H1 (cell line): ENCODE data around the gene PCDHGA3. TPM values are rescaled to one million over a fixed set of nuclear protein-coding genes. Genes with fewer than 3 reads are reported as not detected.

Source experiments
- CTCF ChIA-PET: fragments of 300-600 bp; sonication (Branson Sonifier 250); formaldehyde crosslinking; loops from one replicate; lab custom pipeline; 2021; ENCODE audit not compliant: partially characterized antibody; lab: Charles Lee
- POLR2A ChIA-PET: fragments of 300-600 bp; sonication (Branson Sonifier 250); formaldehyde crosslinking; loops from one replicate; lab custom pipeline; 2021; ENCODE audit warnings: inconsistent platforms; ENCODE audit not compliant: partially characterized antibody; lab: Charles Lee
- DNase-seq, 2 experiments: peaks; one replicate each; pipeline versions ENCODE4 v3.0.0 to v3.0.0-alpha.2; 2010 to 2022; ENCODE audit warnings: low spot score in 2 of 2, low read depth in 1 of 2, mixed read lengths in 1 of 2
- FAIRE-seq: peaks from 2 replicates; lab custom pipeline; 2011; peaks lifted over from hg19 to GRCh38; lab: Jason Lieb, UNC
- H2AFZ ChIP-seq: 2 replicates; pipeline ENCODE4 v1.8.1; 2012; ENCODE audit warnings: low read length, inconsistent platforms
- H2AK5ac ChIP-seq: 2 replicates; pipeline ENCODE4 v1.6.1; 2013; ENCODE audit warnings: low read depth, low read length
- H2BK120ac ChIP-seq: replicated peaks from 2 replicates; pipeline ENCODE3; 2013; ENCODE audit warnings: low read depth, low read length, inconsistent platforms
- H2BK12ac ChIP-seq: 2 replicates; pipeline ENCODE4 v1.6.1; 2013; ENCODE audit warnings: low read depth, low read length
- H2BK15ac ChIP-seq: 2 replicates; pipeline ENCODE4 v1.6.1; 2013; ENCODE audit warnings: low read length
- H2BK20ac ChIP-seq: 2 replicates; pipeline ENCODE4 v1.6.1; 2013; ENCODE audit warnings: low read length
- H2BK5ac ChIP-seq: 2 replicates; pipeline ENCODE4 v1.6.1; 2013; ENCODE audit warnings: low read depth, low read length
- H3K14ac ChIP-seq: 2 replicates; pipeline ENCODE4 v1.6.1; 2013; ENCODE audit warnings: inconsistent platforms; ENCODE audit not compliant: insufficient read length
- H3K18ac ChIP-seq: 2 replicates; pipeline ENCODE4 v1.6.1; 2013; ENCODE audit warnings: low read length; ENCODE audit errors: extremely low read depth
- H3K23ac ChIP-seq: 2 replicates; pipeline ENCODE4 v1.6.1; 2013; ENCODE audit warnings: inconsistent platforms; ENCODE audit not compliant: insufficient read length
- H3K23me2 ChIP-seq: 2 replicates; pipeline ENCODE4 v1.6.1; 2013; ENCODE audit warnings: low read depth, low read length
- H3K27ac ChIP-seq: 2 replicates; pipeline ENCODE4 v1.6.1; 2011; ENCODE audit warnings: low read depth, low read length, inconsistent platforms
- H3K27me3 ChIP-seq, 4 experiments: replicated peaks in 1 of 4; 1 replicate in 1 of 4; 2 replicates in 3 of 4; pipeline versions ENCODE4 v1.6.1 to v1.8.1; 2011 to 2013; ENCODE audit warnings: low read length in 3 of 4, mild to moderate bottlenecking in 3 of 4, inconsistent platforms in 2 of 4, mixed read lengths in 2 of 4, moderate library complexity in 1 of 4; ENCODE audit not compliant: control insufficient read depth in 3 of 4, insufficient read depth in 3 of 4; ENCODE audit errors: extremely low read depth in 1 of 4
- H3K36me3 ChIP-seq, 4 experiments: 2 replicates each; pipeline versions ENCODE4 v1.6.1 to v1.8.1; 2011 to 2013; ENCODE audit warnings: mild to moderate bottlenecking in 4 of 4, low read length in 3 of 4, moderate library complexity in 2 of 4, control low read depth in 1 of 4, inconsistent platforms in 1 of 4; ENCODE audit not compliant: insufficient read depth in 4 of 4, control insufficient read depth in 2 of 4
- H3K4ac ChIP-seq: replicated peaks from 2 replicates; pipeline ENCODE3; 2013; ENCODE audit warnings: low read length, low read depth, mixed read lengths, inconsistent platforms; ENCODE audit not compliant: insufficient read length
- H3K4me1 ChIP-seq, 4 experiments: replicated peaks in 1 of 4; 1 replicate in 1 of 4; 2 replicates in 3 of 4; pipeline versions ENCODE4 v1.6.1 to v1.8.1; 2011 to 2013; ENCODE audit warnings: low read length in 3 of 4, inconsistent platforms in 2 of 4, mixed read lengths in 1 of 4; ENCODE audit not compliant: insufficient read depth in 4 of 4, control insufficient read depth in 3 of 4
- H3K4me2 ChIP-seq, 2 experiments: 2 replicates each; pipeline versions ENCODE4 v1.6.1 to v1.8.1; 2011 to 2013; ENCODE audit warnings: low read depth in 2 of 2, low read length in 2 of 2, control low read depth in 1 of 2, inconsistent platforms in 1 of 2, mild to moderate bottlenecking in 1 of 2; ENCODE audit not compliant: insufficient read depth in 1 of 2
- H3K4me3 ChIP-seq, 4 experiments: fragments of 200-600, 300-600 bp in 1 of 4; sonication (generic), shearing (Covaris generic), sonication (Bioruptor Twin) in 1 of 4; 2 replicates each; pipeline versions ENCODE4 v1.5.1 to v1.8.1; 2011 to 2016; ENCODE audit warnings: low read length in 4 of 4, low read depth in 3 of 4, control low read depth in 2 of 4, inconsistent platforms in 2 of 4, mild to moderate bottlenecking in 2 of 4, mixed read lengths in 1 of 4, moderate library complexity in 1 of 4; ENCODE audit not compliant: insufficient read depth in 2 of 4; ENCODE audit errors: extremely low read depth in 1 of 4
- H3K56ac ChIP-seq: replicated peaks from 2 replicates; pipeline ENCODE3; 2013; ENCODE audit warnings: low read depth, mild to moderate bottlenecking, mixed read lengths, low read length, inconsistent platforms; ENCODE audit not compliant: insufficient read length
- H3K79me1 ChIP-seq: 2 replicates; pipeline ENCODE4 v1.6.1; 2013; ENCODE audit warnings: low read depth, low read length, control low read depth
- H3K79me2 ChIP-seq, 2 experiments: 2 replicates each; pipeline versions ENCODE4 v1.6.1 to v1.8.1; 2012 to 2013; ENCODE audit warnings: low read length in 2 of 2, mild to moderate bottlenecking in 2 of 2, inconsistent platforms in 1 of 2; ENCODE audit not compliant: insufficient read depth in 2 of 2, control insufficient read depth in 1 of 2
- H3K9ac ChIP-seq, 4 experiments: replicated peaks in 1 of 4; 1 replicate in 1 of 4; 2 replicates in 3 of 4; pipeline versions ENCODE4 v1.6.1 to v1.8.1; 2011 to 2013; ENCODE audit warnings: low read depth in 3 of 4, low read length in 3 of 4, control low read depth in 2 of 4, mild to moderate bottlenecking in 2 of 4, moderate library complexity in 2 of 4, inconsistent platforms in 1 of 4; ENCODE audit errors: extremely low read depth in 1 of 4
- H3K9me3 ChIP-seq, 2 experiments: 2 replicates each; pipeline versions ENCODE4 v1.6.1 to v1.8.1; 2012 to 2013; ENCODE audit warnings: mild to moderate bottlenecking in 2 of 2, moderate library complexity in 2 of 2, control low read depth in 1 of 2, inconsistent platforms in 1 of 2, low read depth in 1 of 2, low read length in 1 of 2, mixed read lengths in 1 of 2; ENCODE audit not compliant: insufficient read depth in 2 of 2
- H4K20me1 ChIP-seq, 2 experiments: replicated peaks in 1 of 2; 2 replicates each; pipeline versions ENCODE3 to v1.8.1; 2011 to 2013; ENCODE audit warnings: inconsistent platforms in 2 of 2, low read length in 2 of 2, mild to moderate bottlenecking in 1 of 2; ENCODE audit not compliant: insufficient read depth in 2 of 2, control insufficient read depth in 1 of 2
- H4K5ac ChIP-seq: 2 replicates; pipeline ENCODE4 v1.6.1; 2013; ENCODE audit warnings: low read length, low read depth, mixed read lengths, inconsistent platforms; ENCODE audit not compliant: insufficient read length
- H4K8ac ChIP-seq: 2 replicates; pipeline ENCODE4 v1.8.0; 2013; ENCODE audit warnings: mild to moderate bottlenecking, moderate library complexity, low read length, inconsistent platforms; ENCODE audit not compliant: insufficient read depth; ENCODE audit errors: extremely low read depth
- H4K91ac ChIP-seq: replicated peaks from 2 replicates; pipeline ENCODE3; 2013; ENCODE audit warnings: low read length, mixed read lengths, inconsistent platforms; ENCODE audit not compliant: insufficient read length
- CHD1 ChIP-seq: IDR thresholded peaks from 2 replicates; pipeline ENCODE4 v1.6.1; 2012; ENCODE audit warnings: low read depth, low read length, improper control_type of control experiment
- RAD21 ChIP-seq, 2 experiments: IDR thresholded peaks in 1 of 2; conservative IDR thresholded peaks in 1 of 2; 2 replicates each; pipeline ENCODE4 v1.6.1; 2011; ENCODE audit warnings: low read depth in 2 of 2, low read length in 2 of 2, improper control_type of control experiment in 1 of 2, inconsistent platforms in 1 of 2, mild to moderate bottlenecking in 1 of 2, moderate library complexity in 1 of 2
- TAF7 ChIP-seq: optimal IDR thresholded peaks from 2 replicates; pipeline ENCODE3; 2011; ENCODE audit warnings: low read depth, mild to moderate bottlenecking, inconsistent platforms, low read length, moderate library complexity, borderline replicate concordance
- TEAD4 ChIP-seq: IDR thresholded peaks from 2 replicates; pipeline ENCODE4 v1.6.1; 2012; ENCODE audit warnings: low read depth, low read length, inconsistent platforms, mixed read lengths
- WGBS, 2 experiments: shearing (Covaris generic) in 1 of 2; methylation state at CpG; one replicate each; pipeline versions ENCODE4 v1.1.6 to v1.1.7; 2013 to 2015; ENCODE audit warnings: low lambda C conversion rate in 2 of 2, mixed read lengths in 2 of 2, inconsistent platforms in 1 of 2, low coverage in 1 of 2, missing lambda C conversion rate in 1 of 2; ENCODE audit not compliant: insufficient replicate concordance in 2 of 2, insufficient coverage in 1 of 2, insufficient read length in 1 of 2; ENCODE audit errors: extremely low coverage in 1 of 2, missing lambda C conversion rate in 1 of 2; 5-methylcytosine and 5-hydroxymethylcytosine counted together
- polyA plus RNA-seq, 7 experiments: library from polyadenylated mRNA; depleted of rRNA in 3 of 7; stranded (reverse) in 5 of 7; unstranded in 2 of 7; fragments of >200 nt in 5 of 7; fragments of 200-250 nt in 2 of 7; gene quantifications; 1 replicate in 5 of 7; 2 replicates in 1 of 7; 4 replicates in 1 of 7; pipeline versions ENCODE4 v1.2.1 to v1.2.3, GENCODE V29; 2011 to 2013; ENCODE audit warnings: missing spikeins in 2 of 7, mixed read lengths in 2 of 7
- total RNA-seq: library from RNA; stranded (reverse); fragmentation: NEBNext Ultra II Directional; extraction: Animal tissue kit (Norgen Biotek cat#: 25700); gene quantifications from 2 replicates; pipeline ENCODE4 v1.2.1, GENCODE V29; 2021

The PCDHGA3 gene
- total and polyA plus RNA-seq, 2 of the 8 experiments (the other 6 are each of a cell fraction or from before 2014, with no cell fraction given), result 0.15 to 0.39 TPM

DNA sequence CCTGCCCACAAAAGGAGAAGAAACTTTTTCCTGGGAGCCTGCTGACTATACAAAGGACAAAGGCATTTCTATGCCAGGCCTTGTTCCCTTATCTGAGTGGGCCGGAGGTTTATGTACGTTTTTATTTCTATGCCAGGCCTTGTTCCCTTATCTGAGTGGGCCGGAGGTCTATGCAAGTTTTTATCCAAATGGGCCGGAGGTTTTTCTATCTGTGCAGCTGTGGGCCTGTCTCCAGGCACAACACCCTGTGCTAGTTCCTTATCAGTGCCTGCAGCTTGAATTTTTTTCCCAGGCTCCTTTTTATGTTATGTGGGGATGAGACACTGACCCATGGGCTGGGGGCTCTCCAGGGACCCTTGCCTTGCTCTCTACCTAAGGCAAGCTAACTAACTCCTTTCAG is 45.3 kb upstream of the PCDHGA3 start:
- H4K91ac ChIP-seq, result no peak overlapping the region

More for the DNA sequence above, 45.3 kb upstream of the PCDHGA3 start:
- Histone ChIP-seq H3K4ac (no peak overlapping the region), H3K23ac (no peak overlapping the region), H3K4me3 (no peak overlapping the region), H3K23me2 (no peaks in the 10 kb centered on the region), H3K18ac (no peak overlapping the region), H2BK5ac (no peak overlapping the region), H2AFZ (no peak overlapping the region), H2BK120ac (no peak overlapping the region), H3K14ac (no peak overlapping the region), H2AK5ac (no peak overlapping the region), H3K79me1 (no peaks in the 10 kb centered on the region; the same call in 1 of the 2 replicates), H3K79me2 (no peaks in the 10 kb centered on the region), H3K9ac (no peak overlapping the region), H4K5ac (no peak overlapping the region), H3K9me3 (peaks cover under 1 to 16% of the 10 kb centered on the region in 2 experiments; a peak in 3 of 4 replicates), H2BK15ac (no peak overlapping the region), H3K56ac (no peak overlapping the region), H3K36me3 (no peaks in the 10 kb centered on the region), H4K8ac (no peak overlapping the region), H3K27ac (no peak overlapping the region), H2BK20ac (no peak overlapping the region), H4K20me1 (no peaks in the 10 kb centered on the region), H2BK12ac (no peak overlapping the region), H3K4me1 (no peaks in the 10 kb centered on the region), H3K4me2 (no peak overlapping the region), H3K27me3 (no peaks in the 10 kb centered on the region)
- TF ChIP-seq TAF7, result no peak
- TF ChIP-seq TEAD4, result no peak
- no peak for TF ChIP-seq CHD1
- TF ChIP-seq RAD21 (IDR thresholded peaks at IDR 0.05 in 1 of 2, conservative IDR thresholded peaks at IDR 0.05 in 1 of 2; ENCODE audit: low read depth in 2 of 2, low read length in 2 of 2), result no peak
- FAIRE-seq (no peak), DNase-seq (no peak)
- 93% methylated on average over 4 of the region's 4 CpGs; no CpG with 5 or more reads in 1 of the 2 experiments for WGBS, 2 experiments
- ChIA-PET POLR2A (no interaction called here), CTCF (interaction anchor here (0.8 to 1.1 kb wide), 4 partner anchors 17 to 266 kb away, joined by 3 to 4 read pairs (median 4); no protein-coding TSS in a partner anchor)
